Measurements from ENCODE around the gene BACH2.
"Not testable (repeated sequence)": the region's sequence is repeated elsewhere in the genome, so short reads cannot be mapped to it uniquely, and the experiment has no call there.

The BACH2 gene

GRCh38 chr6:90121982-90122381, 174.7 kb downstream of the BACH2 start:
- no peak for DNase-seq

DNA sequence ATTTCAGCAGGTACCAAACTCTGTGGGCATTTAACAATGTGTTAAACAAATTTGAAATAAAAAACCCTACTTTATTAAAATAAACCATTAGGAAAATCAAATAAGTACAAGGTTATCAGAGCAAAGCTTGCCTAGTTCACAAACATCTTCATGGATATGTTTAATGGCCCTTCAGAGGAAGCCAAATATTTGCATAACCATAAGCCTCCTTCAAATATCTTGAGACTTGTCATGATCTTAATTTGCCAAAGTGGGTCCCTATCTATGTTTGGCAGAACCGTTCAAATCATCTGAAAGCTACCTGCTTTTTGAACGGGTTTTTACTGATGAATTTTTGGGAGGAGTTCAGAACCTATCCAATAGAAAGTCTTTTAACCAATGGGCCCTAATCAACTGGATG, 176.3 kb downstream of the BACH2 start:
- DNase-seq, result no peak

GRCh38 chr6:90119618-90120017, 177.0 kb downstream of the BACH2 start:
- no peak for DNase-seq

GRCh38 chr6:90118581-90118980, 178.1 kb downstream of the BACH2 start:
- DNase-seq, result no peak

GRCh38 chr6:90118069-90118468, 178.6 kb downstream of the BACH2 start:
- no peak for DNase-seq

DNA sequence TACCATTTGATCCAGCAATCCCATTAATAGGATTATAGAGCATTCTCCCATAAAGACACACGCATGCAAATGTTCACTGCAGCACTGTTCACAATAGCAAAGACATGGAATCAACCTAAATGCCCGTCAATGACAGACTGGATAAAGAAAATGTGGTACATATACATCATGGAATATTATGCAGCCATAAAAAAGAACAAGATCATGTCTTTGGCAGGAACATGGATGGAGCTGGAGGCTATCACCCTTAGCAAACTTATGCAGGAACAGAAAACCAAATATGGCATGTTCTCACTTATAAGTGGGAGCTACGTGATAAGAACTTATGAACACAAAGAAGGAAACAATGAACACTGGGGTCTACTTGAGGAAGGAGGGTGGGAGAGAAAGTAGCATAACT, 180.5 kb downstream of the BACH2 start:
- DNase-seq, result not testable (repeated sequence)

- DNase-seq, result no peak
Measured at GRCh38 chr6:90113389-90113788, 183.3 kb downstream of the BACH2 start.

GRCh38 chr6:90111387-90111786, 185.3 kb downstream of the BACH2 start:
- DNase-seq, result no peak

- DNase-seq, result no peak
Measured at GRCh38 chr6:90110971-90111370, 185.7 kb downstream of the BACH2 start.

GRCh38 chr6:90109141-90109540, 187.5 kb downstream of the BACH2 start:
- DNase-seq, result no peak

GRCh38 chr6:90107771-90108282, 188.8 kb downstream of the BACH2 start:
- DNase-seq, result no peak

DNA sequence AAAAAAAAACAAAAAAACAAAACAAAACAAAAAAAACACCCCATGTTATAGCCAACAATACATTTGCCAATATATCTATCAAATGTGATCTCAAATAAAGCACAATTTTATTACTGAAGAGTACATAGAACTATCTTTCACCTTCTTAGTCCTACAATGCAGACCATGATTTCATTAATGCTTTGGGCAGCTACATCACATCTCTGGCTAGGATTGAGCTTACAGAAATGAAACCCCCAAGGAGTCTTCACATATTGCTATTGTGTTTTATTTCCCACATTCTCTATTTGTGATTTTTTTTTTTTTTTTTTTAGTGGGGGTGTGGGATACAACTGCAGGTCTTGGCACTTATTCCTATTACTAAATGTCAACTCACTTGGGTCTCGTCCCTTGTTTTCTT, 189.3 kb downstream of the BACH2 start:
- no peak for DNase-seq

DNA sequence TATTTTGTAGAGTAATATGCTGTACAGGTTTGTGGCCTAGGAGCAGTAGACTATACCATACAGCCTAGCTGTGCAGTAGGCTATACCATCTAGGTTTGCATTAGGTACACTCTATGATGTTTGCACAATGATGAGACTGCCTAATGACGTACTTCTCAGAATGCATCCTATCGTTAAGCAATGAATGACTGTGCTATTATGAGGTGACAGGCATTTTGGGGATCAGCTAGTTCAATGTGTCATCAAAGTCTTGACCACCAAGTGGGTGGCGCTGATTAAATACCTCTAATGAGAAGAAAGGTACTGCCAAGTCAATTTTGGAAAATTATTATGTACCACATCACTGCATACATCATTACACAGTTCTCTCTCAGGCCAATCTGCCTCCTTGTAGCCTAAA, 190.2 kb downstream of the BACH2 start:
- no peak for DNase-seq

DNA sequence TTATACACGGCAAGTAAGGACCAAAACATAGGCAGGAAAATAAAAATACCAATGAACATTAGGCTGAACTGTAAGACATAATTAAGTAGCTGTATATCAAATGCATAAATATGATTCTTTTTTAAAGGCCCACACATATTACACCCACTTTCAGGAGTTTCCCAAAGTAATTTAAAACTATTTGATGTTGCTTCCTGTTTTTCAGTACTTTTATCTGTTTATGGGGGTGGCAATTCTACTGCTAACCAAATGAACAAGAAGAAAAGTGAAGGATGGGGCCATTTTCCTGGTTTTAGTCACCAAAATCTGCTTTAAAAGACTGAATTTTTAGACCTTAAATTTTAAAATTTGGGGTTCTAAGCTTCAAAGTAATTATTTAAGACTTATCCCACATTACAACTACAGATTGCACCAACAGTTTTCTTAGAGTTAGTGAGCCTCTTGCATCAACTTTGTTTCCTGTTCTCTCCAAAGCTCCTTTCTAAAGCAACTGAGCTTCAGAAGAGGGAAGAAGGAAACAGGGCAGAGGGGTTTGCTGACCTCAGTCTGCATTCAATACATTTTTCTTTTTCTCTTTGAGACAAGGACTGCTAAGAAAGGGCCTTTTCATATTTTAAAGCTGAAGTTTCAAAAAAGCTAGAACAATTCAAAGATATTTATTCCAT, 191.0 kb downstream of the BACH2 start:
- no peak for DNase-seq

DNA sequence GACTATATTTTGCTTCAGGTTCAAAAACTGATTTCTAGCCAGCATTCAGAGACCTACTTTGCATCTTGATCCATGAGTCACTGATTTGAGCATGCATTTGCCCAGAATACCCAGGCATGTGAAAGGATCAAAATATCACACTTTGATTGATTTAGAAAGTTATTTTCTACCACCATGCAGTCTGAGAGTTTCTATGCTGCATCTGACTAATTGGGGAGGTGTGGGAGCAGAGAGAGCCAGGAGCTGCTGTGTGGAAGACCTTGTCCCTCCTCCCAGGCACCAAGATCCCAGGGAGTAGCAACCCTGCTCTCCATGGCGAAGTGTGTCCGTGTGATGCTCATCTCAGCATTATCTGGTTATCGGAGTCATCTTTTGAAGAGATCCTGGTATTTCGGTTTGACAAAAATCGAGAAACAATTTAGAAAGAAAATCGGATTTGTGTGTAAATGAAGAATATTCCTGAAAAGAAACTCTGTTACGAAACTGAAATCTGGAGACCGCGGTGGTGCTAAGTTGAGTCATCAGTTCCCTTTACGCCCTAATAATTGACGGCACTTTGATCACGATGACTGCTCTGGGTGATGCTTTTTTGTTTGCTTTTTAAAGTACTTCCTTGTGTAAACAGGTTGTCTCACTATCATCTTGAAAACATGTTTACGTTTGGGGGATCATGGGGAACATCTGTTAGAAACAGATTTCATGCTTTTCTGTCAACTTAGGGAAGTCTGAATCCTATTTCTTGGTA, 193.4 kb downstream of the BACH2 start:
- no peak for DNase-seq

DNA sequence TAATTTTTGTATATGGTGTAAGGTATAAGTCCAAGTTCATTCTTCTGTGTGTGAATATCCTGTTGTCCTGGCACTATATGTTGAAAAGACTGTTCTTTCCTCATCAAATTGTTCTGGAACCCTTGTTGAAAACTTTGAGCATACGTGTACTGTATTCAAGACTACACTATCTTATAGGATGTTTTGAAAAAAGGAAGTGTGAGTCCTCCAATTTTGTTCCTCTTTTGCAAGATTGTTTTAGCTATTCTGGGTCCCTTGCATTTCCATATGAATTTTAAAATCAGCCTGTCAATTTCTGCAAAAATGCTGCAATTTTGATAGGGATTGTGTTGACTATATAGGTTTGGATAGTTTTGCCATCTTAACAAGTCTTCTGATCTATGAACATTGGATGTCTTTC, 195.2 kb downstream of the BACH2 start:
- no peak for DNase-seq

DNA sequence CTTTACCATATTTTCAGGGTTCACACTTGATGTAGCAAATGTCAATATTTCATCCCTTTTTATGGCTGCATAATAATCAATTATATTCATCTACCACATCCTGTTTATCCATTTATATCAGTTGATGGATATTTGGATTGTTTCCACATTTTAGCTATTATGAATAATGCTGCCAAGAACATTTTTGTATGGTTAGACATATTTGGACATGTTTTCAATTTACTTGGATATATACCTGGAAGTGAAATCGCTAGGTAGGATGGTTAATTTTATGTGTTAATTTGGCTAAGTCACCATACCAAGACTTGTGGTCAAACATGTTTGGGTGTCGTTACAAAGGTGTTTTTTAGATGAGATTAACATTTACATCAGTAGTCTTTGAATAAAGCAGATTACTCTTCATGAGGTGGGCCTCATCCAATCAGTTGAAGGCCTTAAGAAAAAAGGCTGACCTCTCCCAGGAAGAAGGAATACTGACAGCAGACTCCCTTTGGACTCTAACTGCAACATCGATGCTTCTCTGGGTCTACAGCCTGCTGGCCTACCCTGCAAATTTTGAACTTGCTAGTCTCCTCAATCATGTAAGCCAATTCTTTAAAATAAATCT, 196.5 kb downstream of the BACH2 start:
- no peak for DNase-seq

GRCh38 chr6:90098627-90099026, 198.0 kb downstream of the BACH2 start:
- no peak for DNase-seq

- DNase-seq, result no peak
Measured at GRCh38 chr6:90098001-90098531, 198.6 kb downstream of the BACH2 start.

DNA sequence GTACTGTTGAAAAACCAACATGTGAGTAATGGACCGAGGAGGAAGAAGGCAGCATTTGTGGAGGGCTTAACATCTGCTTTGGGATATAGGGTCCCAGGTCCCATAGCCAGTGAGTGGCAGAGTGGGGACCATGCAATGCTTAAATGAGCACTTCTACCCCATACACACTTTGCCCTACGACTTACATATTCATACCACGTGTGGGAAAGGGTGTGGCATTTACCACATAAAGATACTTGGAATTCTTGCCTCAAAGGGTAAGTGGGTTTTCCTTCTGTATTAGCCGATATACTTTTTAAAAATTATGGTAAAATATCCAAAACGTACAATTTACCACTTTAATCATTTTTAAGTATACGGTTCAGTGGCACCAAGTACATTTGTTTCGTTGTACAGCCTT, 199.3 kb downstream of the BACH2 start:
- DNase-seq, result no peak

DNA sequence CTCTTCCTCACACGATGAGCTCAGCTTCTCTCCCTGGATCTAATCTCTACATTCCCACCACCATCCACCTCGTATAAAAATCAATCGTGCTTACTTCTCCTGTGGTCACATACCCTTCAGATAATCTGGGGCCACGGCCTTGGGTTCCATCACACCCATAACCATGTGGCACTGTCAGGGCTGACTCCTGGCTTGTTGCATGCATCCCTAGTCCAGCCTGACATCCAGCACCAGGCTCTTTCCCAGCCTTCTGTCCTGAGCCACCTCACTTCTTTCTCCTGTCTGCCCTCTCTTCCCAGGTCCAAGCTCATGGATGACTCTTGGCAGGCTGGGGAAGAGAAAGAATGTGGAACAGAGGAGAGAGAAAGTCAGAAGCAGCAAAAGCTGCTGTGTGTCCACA, 199.8 kb downstream of the BACH2 start:
- no peak for DNase-seq

DNA sequence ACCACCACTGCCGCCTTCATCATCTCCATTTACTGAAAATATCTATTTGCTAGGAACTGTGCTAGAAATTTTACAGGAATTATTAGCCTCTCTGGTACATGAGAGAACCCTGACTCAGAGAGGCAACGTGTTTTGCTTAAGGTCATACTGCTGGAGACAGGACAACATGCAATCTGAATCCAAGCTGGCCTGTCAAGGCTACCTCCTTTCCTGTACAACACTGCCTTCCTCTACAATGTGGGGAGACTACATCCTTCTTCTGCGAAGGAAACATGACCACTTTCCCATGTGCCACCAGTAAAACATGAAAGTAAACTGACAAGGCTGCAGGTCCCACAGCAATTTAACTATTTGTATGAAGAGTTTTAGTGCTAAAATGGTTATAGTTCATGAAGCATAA, 200.9 kb downstream of the BACH2 start:
- DNase-seq, result no peak

DNA sequence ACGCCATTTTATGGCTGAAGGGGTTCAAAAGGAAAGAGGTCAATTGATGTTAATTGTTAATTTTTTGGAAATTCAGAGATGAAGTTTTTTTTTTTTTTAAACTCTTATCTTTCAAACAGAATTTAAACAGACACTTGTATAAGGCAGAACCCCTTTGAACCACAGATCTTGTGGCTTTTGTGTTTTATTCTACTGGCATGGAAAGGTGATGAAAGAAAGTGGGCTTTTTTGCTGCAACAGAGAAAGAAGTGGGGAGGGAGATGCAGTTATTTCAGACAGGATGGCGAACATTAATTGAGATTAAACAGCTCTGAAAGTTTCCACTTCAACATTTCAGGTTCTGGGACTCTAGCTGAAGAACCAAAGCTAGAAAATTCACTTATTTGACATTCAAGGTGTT, 201.5 kb downstream of the BACH2 start:
- DNase-seq, result no peak

- no peak for DNase-seq
Measured at GRCh38 chr6:90093558-90094073, 203.0 kb downstream of the BACH2 start.

Data from cerebellar nuclear complex (tissue), 1 donor.